ENCODE measurements around the gene SRGAP1.

DNA sequence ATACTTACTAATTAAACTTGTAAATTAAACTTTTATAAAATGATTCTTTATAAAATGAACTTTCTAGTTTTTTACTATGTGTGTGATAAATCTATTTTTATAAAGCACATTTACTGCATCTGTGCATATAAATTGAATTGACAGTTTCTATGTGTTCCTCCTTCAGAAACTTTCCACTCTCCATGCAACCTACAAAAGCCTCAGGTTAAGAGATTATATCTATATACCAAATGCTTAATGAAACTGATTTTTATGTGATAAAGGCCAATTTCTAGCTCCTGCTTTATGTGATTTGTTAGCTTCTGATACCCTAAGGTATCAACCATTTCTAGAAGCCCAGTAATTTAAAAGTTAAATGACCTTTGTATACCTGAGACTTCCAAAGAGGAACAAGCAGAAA is 174.0 kb downstream of the SRGAP1 start:
- no peak for TF ChIP-seq MAZ (CRISPR knock-in tag; conservative IDR thresholded peaks at IDR 0.05 in 1 of 2, IDR thresholded peaks at IDR 0.05 in 1 of 2)
- no peak for TF ChIP-seq JUN (IDR thresholded peaks at IDR 0.05; ENCODE audit: borderline replicate concordance, low read depth, low read length)
- TF ChIP-seq JUN (CRISPR knock-in tag; IDR thresholded peaks at IDR 0.05; ENCODE audit: borderline replicate concordance), result no peak
- no peak for TF ChIP-seq RUNX1 (IDR thresholded peaks at IDR 0.05; ENCODE audit: low read depth)

Data from K562 (cell line).